Fibroblast of lung (primary cell): ENCODE measurements around the gene ARHGEF40.

Experiments
- EZH2 ChIP-seq: IDR thresholded peaks from 2 replicates; pipeline ENCODE4 v1.5.1; 2012; ENCODE audit warnings: low read length, control low read depth, mild to moderate bottlenecking; ENCODE audit errors: missing control alignments
- TF ChIP-seq, protein P1 (sequence below), 2 donors: IDR thresholded peaks in 1 of 2; conservative IDR thresholded peaks in 1 of 2; 1 replicate in 1 of 2; 2 replicates in 1 of 2; pipeline ENCODE4 v1.5.1; 2011 to 2012; ENCODE audit warnings: low read length in 2 of 2, control low read depth in 1 of 2, inconsistent platforms in 1 of 2, low read depth in 1 of 2, mild to moderate bottlenecking in 1 of 2

DNA sequence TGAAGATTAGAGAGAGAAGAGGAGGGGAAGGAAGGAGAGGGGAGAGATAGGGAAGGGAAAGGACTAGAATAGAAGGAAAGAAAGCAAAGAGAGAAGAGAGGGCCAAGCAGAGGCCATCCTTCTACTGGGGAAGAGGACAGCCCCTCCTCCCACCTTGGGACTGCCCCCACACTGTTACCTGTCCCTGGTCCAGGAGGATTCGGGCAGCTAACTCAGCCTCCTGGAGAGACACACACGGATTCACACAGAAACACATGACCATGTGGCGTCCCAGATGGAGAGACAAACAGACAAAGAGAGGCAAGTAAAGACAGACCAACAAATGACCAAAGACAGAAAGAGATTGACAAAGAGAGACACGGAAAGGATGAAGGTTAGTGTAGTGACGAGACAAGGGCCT, 47.4 kb upstream of the ARHGEF40 start:
- TF ChIP-seq, protein P1, sequence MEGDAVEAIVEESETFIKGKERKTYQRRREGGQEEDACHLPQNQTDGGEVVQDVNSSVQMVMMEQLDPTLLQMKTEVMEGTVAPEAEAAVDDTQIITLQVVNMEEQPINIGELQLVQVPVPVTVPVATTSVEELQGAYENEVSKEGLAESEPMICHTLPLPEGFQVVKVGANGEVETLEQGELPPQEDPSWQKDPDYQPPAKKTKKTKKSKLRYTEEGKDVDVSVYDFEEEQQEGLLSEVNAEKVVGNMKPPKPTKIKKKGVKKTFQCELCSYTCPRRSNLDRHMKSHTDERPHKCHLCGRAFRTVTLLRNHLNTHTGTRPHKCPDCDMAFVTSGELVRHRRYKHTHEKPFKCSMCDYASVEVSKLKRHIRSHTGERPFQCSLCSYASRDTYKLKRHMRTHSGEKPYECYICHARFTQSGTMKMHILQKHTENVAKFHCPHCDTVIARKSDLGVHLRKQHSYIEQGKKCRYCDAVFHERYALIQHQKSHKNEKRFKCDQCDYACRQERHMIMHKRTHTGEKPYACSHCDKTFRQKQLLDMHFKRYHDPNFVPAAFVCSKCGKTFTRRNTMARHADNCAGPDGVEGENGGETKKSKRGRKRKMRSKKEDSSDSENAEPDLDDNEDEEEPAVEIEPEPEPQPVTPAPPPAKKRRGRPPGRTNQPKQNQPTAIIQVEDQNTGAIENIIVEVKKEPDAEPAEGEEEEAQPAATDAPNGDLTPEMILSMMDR (conservative IDR thresholded peaks at IDR 0.05 in 1 of 2, IDR thresholded peaks at IDR 0.05 in 1 of 2; ENCODE audit: low read depth in 1 of 2, low read length in 2 of 2) = no peak
- TF ChIP-seq EZH2 = no peak
